Tibial artery (tissue), 4 donors: ENCODE results near the gene F13B.
"Not testable (repeated sequence)": the region's sequence is repeated elsewhere in the genome, so short reads cannot be mapped to it uniquely, and the experiment has no call there.

Experiments
- DNase-seq, 2 donors: peaks; one replicate each; pipeline ENCODE4 v3.0.0-alpha.2; 2019
- H3K27ac ChIP-seq, 2 donors: fragments of 200-600 bp; sonication (generic) in 1 of 2; 1 replicate in 1 of 2; 2 replicates in 1 of 2; pipeline ENCODE4 v1.5.1; 2018 to 2019; ENCODE audit warnings: mild to moderate bottlenecking in 1 of 2
- H3K27me3 ChIP-seq, 2 donors: fragments of 200-600 bp; sonication (generic) in 1 of 2; one replicate each; pipeline versions ENCODE4 v1.5.1 to v1.6.0; 2016 to 2019
- H3K36me3 ChIP-seq, 3 donors: fragments of 200-600 bp; sonication (generic) in 2 of 3; one replicate each; pipeline ENCODE4 v1.5.1; 2016 to 2019; ENCODE audit warnings: mild to moderate bottlenecking in 2 of 3
- H3K4me1 ChIP-seq, 4 donors: fragments of 200-600 bp; sonication (generic) in 2 of 4; 1 replicate in 3 of 4; 2 replicates in 1 of 4; pipeline ENCODE4 v1.5.1; 2016 to 2019
- H3K4me3 ChIP-seq, 2 donors: fragments of 200-600 bp; sonication (generic) in 1 of 2; 1 replicate in 1 of 2; 2 replicates in 1 of 2; pipeline ENCODE4 v1.5.1; 2018 to 2019; ENCODE audit warnings: mild to moderate bottlenecking in 2 of 2
- H3K9me3 ChIP-seq, 3 donors: fragments of 200-600 bp; sonication (generic) in 1 of 3; one replicate each; pipeline ENCODE4 v1.5.1; 2016 to 2019
- intact Hi-C: fragments of 100-400 bp; cut with DNase I; formaldehyde crosslinking; loops from one replicate; pipeline ENCODE4 v1.15.0; 2023; ENCODE audit warnings: low total_unique reads
- TF ChIP-seq, protein P1 (sequence below), 2 experiments: fragments of 200-600 bp in 1 of 2; fragments of 450-650 bp in 1 of 2; IDR thresholded peaks; one replicate each; pipeline ENCODE4 v1.5.1; 2017 to 2019; ENCODE audit warnings: antibody characterized with exemption in 2 of 2, mild to moderate bottlenecking in 1 of 2, moderate library complexity in 1 of 2

F13B gene

DNA sequence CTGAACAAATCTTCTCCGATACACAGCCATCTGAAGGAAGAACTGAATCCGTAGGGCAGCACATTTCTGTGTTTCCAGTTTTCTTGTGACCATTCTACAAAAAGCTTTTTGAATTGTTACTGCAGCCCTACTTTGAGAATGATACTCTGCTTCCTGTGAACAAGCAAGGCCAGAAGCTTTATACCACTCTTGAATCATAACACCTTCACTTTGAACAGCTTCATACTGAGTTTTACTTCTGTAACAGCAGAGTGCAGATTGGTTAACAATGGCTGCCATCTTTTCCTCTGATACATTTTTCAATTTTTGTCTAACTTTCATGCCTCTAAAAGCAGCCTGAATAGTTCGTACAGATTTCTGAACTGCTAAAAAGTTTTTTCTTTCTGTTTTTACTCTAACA is 33.6 kb upstream of the F13B start:
- H3K36me3 ChIP-seq, result no peaks in the 10 kb centered on the region
- no peak for DNase-seq
- intact Hi-C loops, result no loop called here
- H3K27me3 ChIP-seq, result no peaks in the 10 kb centered on the region
- no peak overlapping the region for H3K27ac ChIP-seq
- no peaks in the 10 kb centered on the region for H3K9me3 ChIP-seq
- H3K4me3 ChIP-seq, result no peak overlapping the region
- TF ChIP-seq, protein P1, sequence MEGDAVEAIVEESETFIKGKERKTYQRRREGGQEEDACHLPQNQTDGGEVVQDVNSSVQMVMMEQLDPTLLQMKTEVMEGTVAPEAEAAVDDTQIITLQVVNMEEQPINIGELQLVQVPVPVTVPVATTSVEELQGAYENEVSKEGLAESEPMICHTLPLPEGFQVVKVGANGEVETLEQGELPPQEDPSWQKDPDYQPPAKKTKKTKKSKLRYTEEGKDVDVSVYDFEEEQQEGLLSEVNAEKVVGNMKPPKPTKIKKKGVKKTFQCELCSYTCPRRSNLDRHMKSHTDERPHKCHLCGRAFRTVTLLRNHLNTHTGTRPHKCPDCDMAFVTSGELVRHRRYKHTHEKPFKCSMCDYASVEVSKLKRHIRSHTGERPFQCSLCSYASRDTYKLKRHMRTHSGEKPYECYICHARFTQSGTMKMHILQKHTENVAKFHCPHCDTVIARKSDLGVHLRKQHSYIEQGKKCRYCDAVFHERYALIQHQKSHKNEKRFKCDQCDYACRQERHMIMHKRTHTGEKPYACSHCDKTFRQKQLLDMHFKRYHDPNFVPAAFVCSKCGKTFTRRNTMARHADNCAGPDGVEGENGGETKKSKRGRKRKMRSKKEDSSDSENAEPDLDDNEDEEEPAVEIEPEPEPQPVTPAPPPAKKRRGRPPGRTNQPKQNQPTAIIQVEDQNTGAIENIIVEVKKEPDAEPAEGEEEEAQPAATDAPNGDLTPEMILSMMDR (IDR thresholded peaks at IDR 0.05), result no peak
- H3K4me1 ChIP-seq, result no peaks in the 10 kb centered on the region

DNA sequence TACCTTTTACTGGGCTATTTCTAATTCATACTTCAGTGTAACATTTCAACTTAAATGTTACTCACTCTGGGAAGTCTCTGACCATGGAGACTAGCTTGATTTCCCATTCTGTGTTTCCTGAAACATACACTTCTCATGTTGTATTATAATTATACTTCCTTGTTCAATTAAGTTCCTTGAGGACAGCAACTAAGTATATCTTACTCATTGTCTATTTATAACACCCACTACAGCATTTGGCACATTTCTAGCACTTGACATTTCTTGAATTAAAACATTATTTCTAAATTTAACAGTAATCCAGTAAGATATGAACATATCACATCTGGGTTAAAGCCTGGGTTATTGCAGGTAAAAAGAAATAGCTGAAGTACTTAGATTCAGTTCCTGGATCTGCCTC is 32.4 kb upstream of the F13B start:
- no peaks in the 10 kb centered on the region for H3K4me1 ChIP-seq
- no peak for DNase-seq
- H3K36me3 ChIP-seq, result no peaks in the 10 kb centered on the region
- intact Hi-C loops, result no loop called here
- TF ChIP-seq, protein P1 (IDR thresholded peaks at IDR 0.05), result no peak
- H3K27ac ChIP-seq, result no peak overlapping the region
- H3K9me3 ChIP-seq, result no peaks in the 10 kb centered on the region
- H3K4me3 ChIP-seq, result no peak overlapping the region
- H3K27me3 ChIP-seq, result no peaks in the 10 kb centered on the region

DNA sequence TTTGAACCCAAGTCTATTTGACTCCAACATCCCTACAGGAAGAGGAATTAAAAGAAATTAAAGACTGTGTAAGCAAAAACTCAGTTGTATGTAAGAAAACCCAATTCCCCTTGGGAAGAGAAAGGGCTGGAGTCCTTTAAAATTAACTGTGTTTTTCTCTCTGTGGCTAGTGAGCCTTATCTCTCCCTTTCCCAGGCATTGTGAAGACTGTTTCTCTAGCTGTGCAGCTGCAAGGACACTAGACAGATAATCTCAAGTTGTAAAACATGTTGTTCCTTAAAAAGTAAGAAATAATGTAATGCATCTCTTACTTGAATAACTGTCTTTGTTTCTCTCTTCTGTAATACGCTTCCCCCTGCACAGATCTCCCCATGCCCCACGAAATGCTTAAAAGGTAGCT is 29.9 kb upstream of the F13B start:
- H3K27me3 ChIP-seq, H3K27ac ChIP-seq, H3K36me3 ChIP-seq, H3K4me3 ChIP-seq, intact Hi-C loops, DNase-seq, H3K9me3 ChIP-seq, H3K4me1 ChIP-seq: not testable (repeated sequence)

DNA sequence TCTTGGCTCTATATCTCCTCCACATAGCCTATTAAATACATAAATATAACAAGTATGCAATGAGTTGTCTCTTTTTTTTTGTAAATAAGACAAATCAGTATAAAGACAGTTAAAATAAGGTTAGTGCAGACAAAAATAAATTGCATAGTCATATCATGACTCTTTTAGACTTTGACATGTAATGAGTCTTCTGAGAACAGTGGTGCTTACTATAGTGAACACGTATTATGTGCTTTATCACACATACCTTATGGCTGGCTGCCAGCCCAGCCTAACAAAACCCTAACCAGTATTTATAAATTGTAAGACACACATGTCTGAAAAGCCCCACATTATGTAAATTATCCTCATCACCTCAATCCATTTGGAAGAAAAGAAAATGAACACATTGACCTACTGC is 29.1 kb upstream of the F13B start:
- intact Hi-C loops, result no loop called here
- Histone ChIP-seq H3K36me3 (no peaks in the 10 kb centered on the region), H3K27ac (no peak overlapping the region), H3K9me3 (no peaks in the 10 kb centered on the region), H3K4me1 (no peaks in the 10 kb centered on the region), H3K4me3 (no peak overlapping the region), H3K27me3 (no peaks in the 10 kb centered on the region)
- TF ChIP-seq, protein P1 (IDR thresholded peaks at IDR 0.05), result no peak
- DNase-seq, result no peak

DNA sequence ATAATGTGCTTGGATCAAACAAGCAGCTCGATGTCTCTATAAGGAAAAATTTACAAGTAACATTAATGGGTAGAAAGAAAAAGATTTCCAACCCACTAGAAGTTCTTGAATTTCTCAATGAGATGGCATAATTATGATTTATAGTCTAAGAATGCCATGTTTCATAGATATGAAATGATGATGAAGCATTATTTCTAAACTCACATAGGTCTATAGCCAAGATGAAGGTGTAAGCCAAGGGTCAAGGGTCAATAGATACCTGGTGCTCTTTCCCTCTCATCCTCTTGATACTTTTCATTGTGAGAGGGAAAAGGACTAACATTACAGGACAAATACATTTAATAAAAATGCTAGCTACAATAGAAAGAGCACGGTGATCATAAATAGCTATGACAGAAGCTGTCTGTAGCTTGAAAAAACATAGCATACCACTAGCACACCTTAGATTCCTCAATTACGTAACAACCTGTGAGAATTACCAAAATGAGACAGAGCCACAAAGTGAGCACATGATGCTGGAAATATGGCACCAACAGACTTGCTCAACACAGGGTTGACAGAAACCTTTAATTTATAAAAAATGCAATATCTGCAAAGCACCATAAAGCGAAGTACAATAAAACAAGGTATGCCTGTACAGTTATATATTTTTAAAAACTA is 26.3 kb upstream of the F13B start:
- TF ChIP-seq, protein P1 (IDR thresholded peaks at IDR 0.05), result no peak
- no peak for DNase-seq
- Histone ChIP-seq H3K36me3 (no peaks in the 10 kb centered on the region), H3K27me3 (no peaks in the 10 kb centered on the region), H3K4me3 (no peak overlapping the region), H3K9me3 (no peaks in the 10 kb centered on the region), H3K27ac (no peak overlapping the region), H3K4me1 (no peaks in the 10 kb centered on the region)
- intact Hi-C loops, result no loop called here

DNA sequence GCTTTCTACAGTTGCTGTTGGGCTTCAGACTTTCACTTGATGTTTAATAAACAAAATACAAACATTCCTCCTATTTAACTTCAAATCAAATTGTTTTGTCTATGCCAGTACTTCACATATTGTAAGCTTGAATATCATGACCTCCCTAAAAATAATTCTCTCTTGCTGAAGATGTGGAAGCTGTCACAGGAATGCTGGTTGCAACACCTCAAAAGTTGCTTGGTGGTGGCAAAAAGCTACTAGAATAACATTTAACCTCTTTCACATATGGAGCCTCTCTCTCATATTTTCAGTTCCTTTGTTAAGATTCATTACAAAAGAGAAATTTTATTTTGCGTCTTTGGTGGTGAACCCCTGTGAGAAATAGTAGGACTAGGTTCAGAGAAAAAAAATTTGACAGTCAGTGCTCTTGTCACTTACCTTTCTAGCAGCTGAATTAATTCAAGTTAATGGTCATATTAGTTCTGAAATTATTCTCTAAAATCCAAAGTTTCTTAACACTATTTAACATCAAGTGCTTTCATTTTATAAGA is 25.5 kb upstream of the F13B start:
- Histone ChIP-seq H3K4me1 (no peaks in the 10 kb centered on the region), H3K36me3 (no peaks in the 10 kb centered on the region), H3K4me3 (no peak overlapping the region), H3K9me3 (no peaks in the 10 kb centered on the region), H3K27me3 (no peaks in the 10 kb centered on the region), H3K27ac (no peak overlapping the region)
- intact Hi-C loops, result no loop called here
- TF ChIP-seq, protein P1 (IDR thresholded peaks at IDR 0.05), result no peak
- DNase-seq, result no peak
